GM12865 (cell line): ENCODE data around the gene LCK.

Experiments used
- DNase-seq: peaks from one replicate; pipeline ENCODE4 v3.0.0; 2010; ENCODE audit warnings: low read depth
- H3K4me3 ChIP-seq: 2 replicates; pipeline ENCODE4 v1.5.1; 2011; ENCODE audit warnings: mild to moderate bottlenecking, low read depth, low read length, control low read depth
- CTCF ChIP-seq: IDR thresholded peaks from 2 replicates; pipeline ENCODE4 v1.5.1; 2011; ENCODE audit warnings: low read length, control low read depth, low read depth, inconsistent platforms; ENCODE audit not compliant: insufficient read depth; ENCODE audit errors: missing control alignments

Gene LCK

GRCh38 chr1:32224285-32224684 lies 26.8 kb upstream of the LCK start:
- H3K4me3 ChIP-seq: no peak overlapping the region
- TF ChIP-seq CTCF: no peak
- no peak for DNase-seq

GRCh38 chr1:32228771-32229170 lies 22.3 kb upstream of the LCK start:
- no peak overlapping the region for H3K4me3 ChIP-seq
- DNase-seq: no peak
- TF ChIP-seq CTCF: no peak

GRCh38 chr1:32231843-32232432 lies 19.1 kb upstream of the LCK start:
- no peak overlapping the region for H3K4me3 ChIP-seq
- no peak for DNase-seq
- no peak for TF ChIP-seq CTCF

- DNase-seq: no peak
- H3K4me3 ChIP-seq: no peak overlapping the region
- TF ChIP-seq CTCF: no peak
These were observed 18.3 kb upstream of the LCK start for GRCh38 chr1:32232558-32233304.

GRCh38 chr1:32234792-32235191 lies 16.3 kb upstream of the LCK start:
- H3K4me3 ChIP-seq: no peak overlapping the region
- DNase-seq: no peak
- TF ChIP-seq CTCF: no peak

- no peak for DNase-seq
- no peak overlapping the region for H3K4me3 ChIP-seq
- TF ChIP-seq CTCF: no peak
These were observed 11.7 kb upstream of the LCK start for GRCh38 chr1:32239337-32239736.

GRCh38 chr1:32239790-32240139 lies 11.3 kb upstream of the LCK start:
- TF ChIP-seq CTCF: no peak
- no peak for DNase-seq
- H3K4me3 ChIP-seq: no peak overlapping the region
